Fibroblast of the conjunctiva (primary cell): ENCODE measurements around the gene NRP1.

Source experiments
- DNase-seq: peaks from one replicate; pipeline ENCODE4 v3.0.0-alpha.2; 2010; ENCODE audit warnings: low read depth

The NRP1 gene

GRCh38 chr10:33290321-33291052, 44.0 kb downstream of the NRP1 start:
- DNase-seq: no peak

- no peak for DNase-seq
Measured at GRCh38 chr10:33289776-33290175, 44.7 kb downstream of the NRP1 start.

GRCh38 chr10:33288127-33288526, 46.3 kb downstream of the NRP1 start:
- DNase-seq: no peak

GRCh38 chr10:33287112-33287511, 47.4 kb downstream of the NRP1 start:
- DNase-seq: no peak

- DNase-seq: no peak
Measured at GRCh38 chr10:33286157-33286934, 48.1 kb downstream of the NRP1 start.

- no peak for DNase-seq
Measured at GRCh38 chr10:33284945-33285344, 49.5 kb downstream of the NRP1 start.

- peak; percentile 26 for DNase-seq
Measured at GRCh38 chr10:33279811-33280602, 54.5 kb downstream of the NRP1 start.

GRCh38 chr10:33279276-33279675, 55.2 kb downstream of the NRP1 start:
- DNase-seq: no peak

- no peak for DNase-seq
Measured at GRCh38 chr10:33278198-33278597, 56.3 kb downstream of the NRP1 start.

GRCh38 chr10:33277135-33277536, 57.3 kb downstream of the NRP1 start:
- no peak for DNase-seq

- no peak for DNase-seq
Measured at GRCh38 chr10:33276282-33276923, 58.1 kb downstream of the NRP1 start.

GRCh38 chr10:33274096-33274785, 60.2 kb downstream of the NRP1 start:
- no peak for DNase-seq

- peak; percentile 97 for DNase-seq
Measured at GRCh38 chr10:33273295-33274002, 61.0 kb downstream of the NRP1 start.

GRCh38 chr10:33272635-33273034, 61.8 kb downstream of the NRP1 start:
- no peak for DNase-seq

- no peak for DNase-seq
Measured at GRCh38 chr10:33271969-33272583, 62.4 kb downstream of the NRP1 start.

- DNase-seq: no peak
Measured at GRCh38 chr10:33270971-33271370, 63.5 kb downstream of the NRP1 start.

- no peak for DNase-seq
Measured at GRCh38 chr10:33267708-33268107, 66.8 kb downstream of the NRP1 start.

- no peak for DNase-seq
Measured at GRCh38 chr10:33265621-33266020, 68.8 kb downstream of the NRP1 start.

GRCh38 chr10:33263453-33263852, 71.0 kb downstream of the NRP1 start:
- no peak for DNase-seq

- no peak for DNase-seq
Measured at GRCh38 chr10:33262871-33263270, 71.6 kb downstream of the NRP1 start.
